SK-N-SH (cell line): ENCODE results near the gene ZDHHC8. TPM values are rescaled to one million over a fixed set of nuclear protein-coding genes. Genes with fewer than 3 reads are reported as not detected.
A peak's percentile ranks its signal among the peaks of the same experiment; 100 is the strongest.

Experiments
- CTCF ChIA-PET: fragments of 300-600, 350-600 bp; formaldehyde crosslinking; extraction: SDS; loops from one replicate; lab custom pipeline; 2021; lab: Yijun Ruan, JAX
- POLR2A ChIA-PET: fragments of 350-600 bp; sonication (Branson Sonifier 250); formaldehyde crosslinking; extraction: SDS; loops from one replicate; lab custom pipeline; 2020; ENCODE audit warnings: antibody characterized with exemption, inconsistent platforms; lab: Yijun Ruan, JAX
- DNase-seq: peaks from one replicate; pipeline ENCODE4 v3.0.0; 2012
- H2AFZ ChIP-seq: fragments of 200-600 bp; sonication (generic); 2 replicates; pipeline ENCODE4 v1.8.1; 2016; ENCODE audit warnings: antibody characterized with exemption, mild to moderate bottlenecking, low read depth
- H3F3A ChIP-seq: fragments of 200-600 bp; sonication (generic); replicated peaks from 2 replicates; pipeline ENCODE3; 2016; ENCODE audit warnings: antibody characterized with exemption, mild to moderate bottlenecking; ENCODE audit not compliant: insufficient read depth
- H3K27ac ChIP-seq, 2 experiments: fragments of 200-500 bp in 1 of 2; fragments of 200-600 bp in 1 of 2; sonication (Bioruptor generic) in 1 of 2; sonication (generic), shearing (Covaris generic) in 1 of 2; 2 replicates each; pipeline versions ENCODE4 v1.5.1 to v1.6.1; 2014 to 2016; ENCODE audit warnings: low read depth in 2 of 2, inconsistent platforms in 1 of 2, low read length in 1 of 2, mild to moderate bottlenecking in 1 of 2, mixed read lengths in 1 of 2
- H3K27me3 ChIP-seq: fragments of 200-600 bp; sonication (generic), shearing (Covaris generic); 2 replicates; pipeline ENCODE4 v1.6.1; 2016; ENCODE audit warnings: mixed run types; ENCODE audit not compliant: insufficient read depth
- H3K36me3 ChIP-seq, 2 experiments: fragments of 200-500 bp in 1 of 2; fragments of 200-600 bp in 1 of 2; sonication (Bioruptor generic) in 1 of 2; sonication (generic) in 1 of 2; replicated peaks in 1 of 2; 2 replicates each; pipeline versions ENCODE3 to v1.5.1; 2014 to 2016; ENCODE audit warnings: low read length in 1 of 2, mild to moderate bottlenecking in 1 of 2; ENCODE audit not compliant: insufficient read depth in 2 of 2, control insufficient read depth in 1 of 2
- H3K4me1 ChIP-seq, 2 experiments: fragments of 200-500 bp in 1 of 2; fragments of 200-600 bp in 1 of 2; sonication (Bioruptor generic) in 1 of 2; sonication (generic), shearing (Covaris generic) in 1 of 2; 2 replicates each; pipeline versions ENCODE4 v1.5.1 to v1.6.1; 2014 to 2016; ENCODE audit warnings: low read depth in 1 of 2, low read length in 1 of 2, mixed run types in 1 of 2; ENCODE audit not compliant: insufficient read depth in 2 of 2, control insufficient read depth in 1 of 2
- H3K4me2 ChIP-seq: fragments of 200-600 bp; sonication (generic), shearing (Covaris generic); 2 replicates; pipeline ENCODE4 v1.6.1; 2017; ENCODE audit warnings: mixed run types
- H3K4me3 ChIP-seq, 2 experiments: fragments of 200-500 bp in 1 of 2; fragments of 200-600 bp in 1 of 2; sonication (Bioruptor generic) in 1 of 2; sonication (generic), shearing (Covaris generic) in 1 of 2; 2 replicates each; pipeline versions ENCODE4 v1.5.1 to v1.8.1; 2014 to 2016; ENCODE audit warnings: low read depth in 2 of 2, inconsistent platforms in 1 of 2, low read length in 1 of 2, mild to moderate bottlenecking in 1 of 2, mixed read lengths in 1 of 2, moderate library complexity in 1 of 2
- H3K79me2 ChIP-seq: fragments of 200-600 bp; sonication (generic); 2 replicates; pipeline ENCODE4 v1.8.1; 2017; ENCODE audit warnings: mild to moderate bottlenecking; ENCODE audit not compliant: insufficient read depth
- H3K9ac ChIP-seq: fragments of 200-600 bp; sonication (generic); 2 replicates; pipeline ENCODE4 v1.6.1; 2017; ENCODE audit warnings: mixed run types
- H3K9me2 ChIP-seq: fragments of 200-600 bp; sonication (generic); 2 replicates; pipeline ENCODE4 v1.6.1; 2017; ENCODE audit warnings: mixed run types
- H3K9me3 ChIP-seq: fragments of 200-600 bp; sonication (generic); 2 replicates; pipeline ENCODE4 v1.6.1; 2017; ENCODE audit warnings: mixed run types, mild to moderate bottlenecking, moderate library complexity
- H4K20me1 ChIP-seq: fragments of 200-600 bp; sonication (generic); 2 replicates; pipeline ENCODE4 v1.6.1; 2017; ENCODE audit warnings: mild to moderate bottlenecking, mixed run types; ENCODE audit not compliant: insufficient read depth
- ELF1 ChIP-seq: IDR thresholded peaks from 2 replicates; pipeline ENCODE4 v1.4.0; 2012
- FOSL2 ChIP-seq: IDR thresholded peaks from 2 replicates; pipeline ENCODE4 v1.4.0; 2012; ENCODE audit warnings: low read depth, mild to moderate bottlenecking, moderate library complexity, borderline replicate concordance
- GATA2 ChIP-seq: sonication (generic); formaldehyde crosslinking; IDR thresholded peaks from 2 replicates; pipeline ENCODE4 v1.5.0; 2020; ENCODE audit warnings: mild to moderate bottlenecking, missing genetic modification reagents
- MEF2A ChIP-seq: IDR thresholded peaks from 2 replicates; pipeline ENCODE4 v1.4.0; 2012; ENCODE audit warnings: low read depth, borderline replicate concordance
- NRF1 ChIP-seq: IDR thresholded peaks from 2 replicates; pipeline ENCODE4 v1.6.1; 2012; ENCODE audit warnings: low read depth, mild to moderate bottlenecking, low read length
- POLR2AphosphoS5 ChIP-seq: IDR thresholded peaks from 2 replicates; pipeline ENCODE4 v1.6.1; 2012; ENCODE audit warnings: low read depth, low read length
- SIN3A ChIP-seq: IDR thresholded peaks from 2 replicates; pipeline ENCODE4 v1.6.1; 2012; ENCODE audit warnings: low read depth, mild to moderate bottlenecking, low read length, moderate library complexity, borderline replicate concordance
- TAF1 ChIP-seq: IDR thresholded peaks from 2 replicates; pipeline ENCODE4 v1.6.1; 2012; ENCODE audit warnings: low read depth, mild to moderate bottlenecking, low read length, moderate library complexity, borderline replicate concordance
- TCF12 ChIP-seq: IDR thresholded peaks from 2 replicates; pipeline ENCODE4 v1.4.0; 2012
- TEAD4 ChIP-seq: IDR thresholded peaks from 2 replicates; pipeline ENCODE4 v1.4.0; 2012; ENCODE audit warnings: mild to moderate bottlenecking, borderline replicate concordance; ENCODE audit not compliant: insufficient read depth
- WGBS: methylation state at CpG from one replicate; pipeline ENCODE4 v1.1.6; 2017; ENCODE audit warnings: low lambda C conversion rate; 5-methylcytosine and 5-hydroxymethylcytosine counted together
- polyA plus RNA-seq, 3 experiments: library from polyadenylated mRNA; depleted of rRNA; stranded (reverse); fragments of >200 nt; gene quantifications; 2 replicates each; pipeline ENCODE4 v1.2.3, GENCODE V29; 2012
- TF ChIP-seq, protein P1 (sequence below): fragments of 200-600 bp; sonication (generic); IDR thresholded peaks from 2 replicates; pipeline ENCODE4 v1.6.1; 2017; ENCODE audit warnings: antibody characterized with exemption, mild to moderate bottlenecking, moderate library complexity
- TF ChIP-seq, protein P2 (sequence below): IDR thresholded peaks from 2 replicates; pipeline ENCODE4 v1.4.0; 2012; ENCODE audit warnings: low read depth, borderline replicate concordance
- TF ChIP-seq, protein P3 (sequence below): IDR thresholded peaks from 2 replicates; pipeline ENCODE4 v1.4.0; 2012; ENCODE audit warnings: low read depth

The ZDHHC8 gene
- polyA plus RNA-seq, 1 of the 3 experiments (the other 2 are of a cell fraction) = 65.3 TPM

DNA sequence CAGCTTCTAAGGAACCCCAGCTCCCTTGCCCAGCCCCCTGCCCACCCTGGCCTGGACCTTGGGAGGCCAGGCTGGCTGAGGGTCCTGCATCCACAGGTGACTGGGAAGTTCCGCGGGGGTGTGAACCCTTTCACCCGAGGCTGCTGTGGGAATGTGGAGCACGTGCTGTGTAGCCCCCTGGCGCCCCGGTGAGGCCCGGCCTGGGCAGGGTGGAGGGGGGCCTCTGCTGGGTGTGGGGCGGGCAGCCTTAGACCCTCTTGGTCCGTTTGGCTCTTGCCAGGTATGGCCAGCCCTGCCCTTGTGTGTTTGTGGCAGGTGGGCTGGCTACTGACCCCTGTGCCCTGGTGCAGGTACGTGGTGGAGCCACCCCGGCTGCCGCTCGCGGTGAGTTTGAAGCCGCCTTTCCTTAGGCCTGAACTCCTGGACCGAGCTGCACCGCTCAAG lies 8.9 kb downstream of the ZDHHC8 start:
- DNase-seq = no peak
- Histone ChIP-seq H3K9ac (no peak overlapping the region), H3K4me2 (no peak overlapping the region), H3F3A (no peaks in the 10 kb centered on the region), H3K36me3 (peaks cover 0 to 15% of the 10 kb centered on the region in 2 experiments), H3K27me3 (no peaks in the 10 kb centered on the region), H3K4me1 (peaks cover 0 to 33% of the 10 kb centered on the region in 2 experiments; a peak in 1 of 4 replicates), H3K9me2 (no peaks in the 10 kb centered on the region), H4K20me1 (peaks cover 45% of the 10 kb centered on the region), H3K27ac (no peak overlapping the region), H3K9me3 (no peaks in the 10 kb centered on the region), H2AFZ (no peak overlapping the region), H3K4me3 (no peak overlapping the region), H3K79me2 (peaks cover 38% of the 10 kb centered on the region)
- POLR2A ChIA-PET = no interaction called here
- CTCF ChIA-PET = interaction anchor here (0.8 to 1.4 kb wide), 2 partner anchors 10 to 128 kb away, joined by 3 read pairs; no protein-coding TSS in a partner anchor
- no peak for TF ChIP-seq POLR2AphosphoS5
- no peak for TF ChIP-seq GATA2 (CRISPR knock-in tag)
- TF ChIP-seq ELF1 = no peak
- TF ChIP-seq TCF12 = no peak
- no peak for TF ChIP-seq TAF1
- TF ChIP-seq MEF2A = no peak
- no peak for TF ChIP-seq SIN3A
- TF ChIP-seq, protein P1, sequence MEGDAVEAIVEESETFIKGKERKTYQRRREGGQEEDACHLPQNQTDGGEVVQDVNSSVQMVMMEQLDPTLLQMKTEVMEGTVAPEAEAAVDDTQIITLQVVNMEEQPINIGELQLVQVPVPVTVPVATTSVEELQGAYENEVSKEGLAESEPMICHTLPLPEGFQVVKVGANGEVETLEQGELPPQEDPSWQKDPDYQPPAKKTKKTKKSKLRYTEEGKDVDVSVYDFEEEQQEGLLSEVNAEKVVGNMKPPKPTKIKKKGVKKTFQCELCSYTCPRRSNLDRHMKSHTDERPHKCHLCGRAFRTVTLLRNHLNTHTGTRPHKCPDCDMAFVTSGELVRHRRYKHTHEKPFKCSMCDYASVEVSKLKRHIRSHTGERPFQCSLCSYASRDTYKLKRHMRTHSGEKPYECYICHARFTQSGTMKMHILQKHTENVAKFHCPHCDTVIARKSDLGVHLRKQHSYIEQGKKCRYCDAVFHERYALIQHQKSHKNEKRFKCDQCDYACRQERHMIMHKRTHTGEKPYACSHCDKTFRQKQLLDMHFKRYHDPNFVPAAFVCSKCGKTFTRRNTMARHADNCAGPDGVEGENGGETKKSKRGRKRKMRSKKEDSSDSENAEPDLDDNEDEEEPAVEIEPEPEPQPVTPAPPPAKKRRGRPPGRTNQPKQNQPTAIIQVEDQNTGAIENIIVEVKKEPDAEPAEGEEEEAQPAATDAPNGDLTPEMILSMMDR = no peak
- TF ChIP-seq, protein P2, sequence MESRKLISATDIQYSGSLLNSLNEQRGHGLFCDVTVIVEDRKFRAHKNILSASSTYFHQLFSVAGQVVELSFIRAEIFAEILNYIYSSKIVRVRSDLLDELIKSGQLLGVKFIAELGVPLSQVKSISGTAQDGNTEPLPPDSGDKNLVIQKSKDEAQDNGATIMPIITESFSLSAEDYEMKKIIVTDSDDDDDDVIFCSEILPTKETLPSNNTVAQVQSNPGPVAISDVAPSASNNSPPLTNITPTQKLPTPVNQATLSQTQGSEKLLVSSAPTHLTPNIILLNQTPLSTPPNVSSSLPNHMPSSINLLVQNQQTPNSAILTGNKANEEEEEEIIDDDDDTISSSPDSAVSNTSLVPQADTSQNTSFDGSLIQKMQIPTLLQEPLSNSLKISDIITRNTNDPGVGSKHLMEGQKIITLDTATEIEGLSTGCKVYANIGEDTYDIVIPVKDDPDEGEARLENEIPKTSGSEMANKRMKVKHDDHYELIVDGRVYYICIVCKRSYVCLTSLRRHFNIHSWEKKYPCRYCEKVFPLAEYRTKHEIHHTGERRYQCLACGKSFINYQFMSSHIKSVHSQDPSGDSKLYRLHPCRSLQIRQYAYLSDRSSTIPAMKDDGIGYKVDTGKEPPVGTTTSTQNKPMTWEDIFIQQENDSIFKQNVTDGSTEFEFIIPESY = no peak
- no peak for TF ChIP-seq TEAD4
- TF ChIP-seq, protein P3, sequence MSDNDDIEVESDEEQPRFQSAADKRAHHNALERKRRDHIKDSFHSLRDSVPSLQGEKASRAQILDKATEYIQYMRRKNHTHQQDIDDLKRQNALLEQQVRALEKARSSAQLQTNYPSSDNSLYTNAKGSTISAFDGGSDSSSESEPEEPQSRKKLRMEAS = no peak
- 95% methylated on average over 4 of the region's 17 CpGs for WGBS

DNA sequence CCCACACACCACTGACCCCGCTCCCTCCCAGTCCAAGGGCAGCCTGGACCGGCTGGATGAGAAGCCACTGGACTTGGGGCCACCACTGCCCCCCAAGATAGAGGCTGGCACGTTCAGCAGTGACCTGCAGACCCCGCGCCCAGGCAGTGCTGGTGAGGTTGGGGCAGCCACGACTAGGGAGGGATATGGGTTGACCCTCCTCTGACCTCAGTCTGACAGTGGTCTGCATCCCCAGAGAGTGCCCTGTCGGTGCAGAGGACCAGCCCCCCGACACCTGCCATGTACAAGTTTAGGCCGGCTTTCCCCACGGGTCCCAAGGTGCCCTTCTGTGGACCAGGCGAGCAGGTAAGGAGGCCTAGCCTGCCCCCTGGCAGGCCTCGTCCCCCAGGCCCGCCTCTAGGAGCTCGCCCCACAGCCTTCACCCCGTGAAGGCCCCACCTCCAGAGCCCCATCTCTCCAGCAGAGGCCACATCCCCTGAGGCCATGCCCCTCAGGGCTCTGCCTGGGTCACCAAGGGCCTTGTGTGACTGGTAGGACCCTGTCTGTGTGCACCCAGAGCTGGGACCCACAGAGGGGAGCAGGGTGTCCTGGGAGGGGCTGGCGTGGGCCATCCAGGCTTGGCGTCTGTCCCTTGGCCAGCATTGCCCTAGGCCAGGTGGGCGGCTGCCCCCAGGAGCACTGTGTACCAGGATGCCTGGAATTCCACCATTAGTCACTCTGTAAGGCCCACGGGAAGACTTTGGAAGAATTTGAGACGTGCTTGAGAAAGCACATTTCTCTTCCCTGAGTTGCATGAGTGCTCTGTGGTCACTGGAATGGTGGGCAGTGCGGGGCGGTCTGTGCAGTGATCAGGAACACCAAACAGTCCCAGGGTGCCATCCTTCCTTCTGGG lies 9.8 kb downstream of the ZDHHC8 start:
- H3K27ac ChIP-seq = peak overlapping the region in 1 of 2 experiments; percentile 27; a peak in 1 of 4 replicates
- peaks cover 29% of the 10 kb centered on the region for H3K79me2 ChIP-seq
- ChIA-PET CTCF (interaction anchor here (1.4 kb wide), 1 partner anchor 11 kb away, joined by 3 read pairs; no protein-coding TSS in a partner anchor), POLR2A (no interaction called here)
- H3K27me3 ChIP-seq = no peaks in the 10 kb centered on the region
- H2AFZ ChIP-seq = no peak overlapping the region
- 67% methylated on average over 1 of the region's 22 CpGs for WGBS
- peaks cover 36% of the 10 kb centered on the region for H4K20me1 ChIP-seq
- no peak for TF ChIP-seq NRF1
- TF ChIP-seq FOSL2 = peak; percentile 27; the same call in 1 of the 2 replicates
- peak overlapping the region; percentile 29; the same call in 1 of the 2 replicates for H3K4me2 ChIP-seq
- no peak overlapping the region for H3K4me3 ChIP-seq
- H3F3A ChIP-seq = no peaks in the 10 kb centered on the region
- H3K9ac ChIP-seq = no peak overlapping the region
- peaks cover 0 to 15% of the 10 kb centered on the region in 2 experiments for H3K36me3 ChIP-seq
- H3K9me2 ChIP-seq = no peaks in the 10 kb centered on the region
- DNase-seq = no peak
- no peaks in the 10 kb centered on the region for H3K9me3 ChIP-seq
- peaks cover 0 to 32% of the 10 kb centered on the region in 2 experiments; a peak in 1 of 4 replicates for H3K4me1 ChIP-seq
